K562 (cell line): ENCODE measurements around the gene AMIGO1. TPM values are rescaled to one million over a fixed set of nuclear protein-coding genes. Genes with fewer than 3 reads are reported as not detected.

Experiments
- ATAC-seq: fragments of 200-7000 bp; cut with Tn5 transposase; 3 replicates; pipeline ENCODE4 v1.9.1; 2020; ENCODE audit warnings: moderate library complexity
- BruUV-seq: library from RNA; stranded (reverse); fragments of 400-500 nt; replicated peaks from 2 replicates; lab custom pipeline; 2021; lab: Mats Ljungman, UMichigan
- CTCF ChIA-PET: fragments of 300-600 bp; formaldehyde crosslinking; extraction: SDS; loops from one replicate; lab custom pipeline; 2021; ENCODE audit warnings: low intra/inter-chr PET ratio; lab: Yijun Ruan, JAX
- POLR2A ChIA-PET: fragments of 300-600, 350-650 bp; sonication (Branson Sonifier 250); formaldehyde crosslinking; extraction: SDS; loops from one replicate; lab custom pipeline; 2021; ENCODE audit warnings: antibody characterized with exemption, inconsistent platforms; lab: Yijun Ruan, JAX
- DNase-seq, 4 experiments: peaks; one replicate each; pipeline versions ENCODE4 v3.0.0 to v3.0.0-alpha.2; 2011 to 2018; ENCODE audit warnings: low spot score in 3 of 4, mixed read lengths in 3 of 4; ENCODE audit errors: extremely low read depth in 1 of 4
- FAIRE-seq: peaks from 2 replicates; lab custom pipeline; 2011; peaks lifted over from hg19 to GRCh38; lab: Jason Lieb, UNC
- H2AFZ ChIP-seq: 2 replicates; pipeline ENCODE4 v1.6.0; 2011; ENCODE audit warnings: low read depth, low read length, control low read depth, inconsistent platforms
- H3K27ac ChIP-seq: fragments of 200-600 bp; 3 replicates; pipeline ENCODE4 v1.8.0; 2011; ENCODE audit warnings: low read depth, mild to moderate bottlenecking, control low read depth, inconsistent platforms, low read length, moderate library complexity, mixed read lengths; ENCODE audit errors: extremely low read depth
- H3K27me3 ChIP-seq, 2 experiments: fragments of 300-600 bp in 1 of 2; 2 replicates in 1 of 2; 3 replicates in 1 of 2; pipeline versions ENCODE4 v1.6.0 to v1.8.0; 2011; ENCODE audit warnings: inconsistent platforms in 2 of 2, low read length in 2 of 2, mild to moderate bottlenecking in 1 of 2, mixed read lengths in 1 of 2, moderate library complexity in 1 of 2; ENCODE audit not compliant: control insufficient read depth in 2 of 2, insufficient read depth in 2 of 2
- H3K36me3 ChIP-seq: fragments of 300-600 bp; 3 replicates; pipeline ENCODE4 v1.8.0; 2011; ENCODE audit warnings: mild to moderate bottlenecking, low read length, inconsistent platforms; ENCODE audit not compliant: control insufficient read depth, insufficient read depth
- H3K4me1 ChIP-seq, 2 experiments: fragments of 200-600 bp in 1 of 2; replicated peaks in 1 of 2; 2 replicates in 1 of 2; 3 replicates in 1 of 2; pipeline versions ENCODE4 v1.5.1 to v1.8.0; 2011; ENCODE audit warnings: inconsistent platforms in 2 of 2, low read length in 2 of 2, mild to moderate bottlenecking in 1 of 2, mixed read lengths in 1 of 2, moderate library complexity in 1 of 2; ENCODE audit not compliant: control insufficient read depth in 2 of 2, insufficient read depth in 2 of 2
- H3K4me2 ChIP-seq: 2 replicates; pipeline ENCODE4 v1.6.1; 2011; ENCODE audit warnings: low read length, control low read depth, inconsistent platforms, mixed read lengths; ENCODE audit not compliant: insufficient read depth
- H3K4me3 ChIP-seq: fragments of 200-600 bp; sonication (generic), shearing (Covaris generic); 2 replicates; pipeline ENCODE4 v1.5.1; 2016; ENCODE audit warnings: control low read depth, inconsistent platforms
- H3K79me2 ChIP-seq: fragments of 200-600 bp; 3 replicates; pipeline ENCODE4 v1.8.0; 2011; ENCODE audit warnings: low read length, inconsistent platforms; ENCODE audit not compliant: control insufficient read depth, insufficient read depth
- H3K9ac ChIP-seq, 2 experiments: 2 replicates each; pipeline versions ENCODE4 v1.6.0 to v1.6.1; 2011; ENCODE audit warnings: low read depth in 2 of 2, low read length in 2 of 2, control low read depth in 1 of 2, inconsistent platforms in 1 of 2, mild to moderate bottlenecking in 1 of 2, mixed read lengths in 1 of 2; ENCODE audit not compliant: insufficient read depth in 1 of 2
- H3K9me1 ChIP-seq: one replicate; pipeline ENCODE4 v1.6.0; 2011; ENCODE audit warnings: inconsistent platforms, mild to moderate bottlenecking, low read length, moderate library complexity; ENCODE audit not compliant: control insufficient read depth, insufficient read depth
- H3K9me3 ChIP-seq: replicated peaks from 2 replicates; pipeline ENCODE4 v1.5.1; 2011; ENCODE audit warnings: low read depth, low read length, inconsistent platforms; ENCODE audit not compliant: control insufficient read depth, insufficient read depth
- H4K20me1 ChIP-seq: replicated peaks from 2 replicates; pipeline ENCODE4 v1.6.1; 2011; ENCODE audit warnings: low read length, inconsistent platforms, mixed read lengths; ENCODE audit not compliant: control insufficient read depth, insufficient read depth
- BACH1 ChIP-seq: fragments of 200-800 bp; sonication (Bioruptor generic); IDR thresholded peaks from 2 replicates; pipeline ENCODE4 v1.6.1; 2016; ENCODE audit warnings: missing genetic modification characterization, missing compliant biosample characterization
- DNMT1 ChIP-seq: fragments of 450-650 bp; IDR thresholded peaks from 2 replicates; pipeline ENCODE4 v1.6.1; 2016; ENCODE audit warnings: antibody characterized with exemption, mild to moderate bottlenecking
- ESRRB ChIP-seq: fragments of 250-450 bp; sonication (Bioruptor Pico); IDR thresholded peaks from 2 replicates; pipeline ENCODE4 v1.5.0; 2020; ENCODE audit warnings: mild to moderate bottlenecking, moderate library complexity, borderline replicate concordance
- FOXK2 ChIP-seq, 2 experiments: fragments of 450-650 bp; IDR thresholded peaks in 1 of 2; conservative IDR thresholded peaks in 1 of 2; 2 replicates each; pipeline ENCODE4 v1.6.1; 2016; ENCODE audit warnings: low read depth in 2 of 2, mild to moderate bottlenecking in 1 of 2
- FOXM1 ChIP-seq, 2 experiments: fragments of 450-650 bp in 1 of 2; sonication (generic) in 1 of 2; formaldehyde crosslinking in 1 of 2; IDR thresholded peaks; 2 replicates each; pipeline versions ENCODE4 v1.6.1 to v1.9.0; 2017 to 2022; ENCODE audit warnings: low read depth in 2 of 2, mild to moderate bottlenecking in 2 of 2, missing genetic modification reagents in 1 of 2, moderate library complexity in 1 of 2
- PURB ChIP-seq: sonication (generic); formaldehyde crosslinking; IDR thresholded peaks from 2 replicates; pipeline ENCODE4 v1.9.0; 2021; ENCODE audit warnings: low read depth, mild to moderate bottlenecking, missing genetic modification reagents
- RBM39 ChIP-seq: fragments of 200-400 bp; formaldehyde crosslinking; optimal IDR thresholded peaks from 2 replicates; pipeline ENCODE3; 2018; ENCODE audit warnings: low read depth, low read length
- RFX1 ChIP-seq: fragments of 450-650 bp; IDR thresholded peaks from 2 replicates; pipeline ENCODE4 v1.6.1; 2016; ENCODE audit warnings: mild to moderate bottlenecking, moderate library complexity
- SAFB2 ChIP-seq: fragments of 200-400 bp; formaldehyde crosslinking; IDR thresholded peaks from 2 replicates; pipeline ENCODE4 v1.6.1; 2018; ENCODE audit warnings: borderline replicate concordance, low read length, low read depth, moderate library complexity; ENCODE audit not compliant: severe bottlenecking
- SMAD2 ChIP-seq: fragments of 150-350 bp; IDR thresholded peaks from 2 replicates; pipeline ENCODE4 v1.6.1; 2014; ENCODE audit warnings: low read depth, mild to moderate bottlenecking, low read length
- SP2 ChIP-seq: IDR thresholded peaks from 2 replicates; pipeline ENCODE4 v1.6.1; 2011; ENCODE audit warnings: mild to moderate bottlenecking, low read depth, low read length, moderate library complexity; ENCODE audit not compliant: poor library complexity, severe bottlenecking; ENCODE audit errors: extremely low read depth
- ZC3H8 ChIP-seq: fragments of 450-650 bp; IDR thresholded peaks from 2 replicates; pipeline ENCODE4 v1.6.1; 2017
- ZNF384 ChIP-seq: IDR thresholded peaks from 2 replicates; pipeline ENCODE4 v1.6.1; 2012; ENCODE audit warnings: low read depth, low read length, improper control_type of control experiment
- ZNF717 ChIP-seq: fragments of 250-450 bp; sonication (Bioruptor Pico); IDR thresholded peaks from 2 replicates; pipeline ENCODE4 v1.5.0; 2021
- ZZZ3 ChIP-seq: fragments of 450-650 bp; IDR thresholded peaks from 2 replicates; pipeline ENCODE4 v1.6.1; 2016; ENCODE audit warnings: antibody characterized with exemption, mild to moderate bottlenecking, moderate library complexity
- WGBS: fragments of 100-300 bp; shearing (Covaris generic); methylation state at CpG from one replicate; pipeline ENCODE4 v1.1.6; 2016; ENCODE audit warnings: low coverage, mixed read lengths; ENCODE audit not compliant: insufficient coverage; ENCODE audit errors: missing lambda C conversion rate; 5-methylcytosine and 5-hydroxymethylcytosine counted together
- in situ Hi-C: fragments of 300-500 bp; cut with MboI; formaldehyde crosslinking; loops from 4 replicates; pipeline ENCODE4 v1.15.0; 2018; ENCODE audit warnings: inconsistent platforms, mixed read lengths
- intact Hi-C: fragments of 100-400 bp; cut with micrococcal nuclease; formaldehyde crosslinking; loops from 2 replicates; pipeline ENCODE4 v1.14.2; 2022
- polyA plus RNA-seq, 8 experiments: library from polyadenylated mRNA; depleted of rRNA in 4 of 8; stranded (reverse) in 5 of 8; unstranded in 3 of 8; fragments of >200 nt; fragmentation: Nextera tagmentation in 2 of 8; fragmentation: Illumina TruSeq in 1 of 8; extraction: Ambion mirVana in 2 of 8; extraction: Trizol in 1 of 8; gene quantifications; 2 replicates each; pipeline versions ENCODE4 v1.2.1 to v1.2.3, GENCODE V29; 2011 to 2014; ENCODE audit warnings: inconsistent platforms in 1 of 8, missing spikeins in 1 of 8
- total RNA-seq, 7 experiments: library from RNA; depleted of rRNA in 6 of 7; stranded (reverse); fragments of >200 nt in 6 of 7; fragmentation: Illumina TruSeq in 2 of 7; extraction: Trizol in 2 of 7; gene quantifications; 2 replicates each; pipeline versions ENCODE4 v1.2.1 to v1.2.3, GENCODE V29; 2011 to 2021; ENCODE audit warnings: low replicate concordance in 1 of 7

AMIGO1 gene
- total and polyA plus RNA-seq, 9 of the 15 experiments (the other 6 are each of a cell fraction or from before 2014, with no cell fraction given): 0.24 to 1.0 (median 0.54) TPM

GRCh38 chr1:109492779-109493178 lies 16.7 kb downstream of the AMIGO1 start:
- H3K27ac ChIP-seq: no peak overlapping the region
- peaks cover 13 to 26% of the 10 kb centered on the region in 2 experiments; a peak in 4 of 5 replicates for H3K4me1 ChIP-seq
- H3K4me2 ChIP-seq: no peak overlapping the region
- no peak overlapping the region for H3K4me3 ChIP-seq
- H3K27me3 ChIP-seq: no peaks in the 10 kb centered on the region
- POLR2A ChIA-PET: interaction anchor here (0.6 to 2.9 kb wide), 6 partner anchors 9 to 454 kb away, joined by 3 to 24 read pairs (median 4); partner anchors contain the start of genes AMIGO1 and ATXN7L2
- no peaks in the 10 kb centered on the region for H3K9me1 ChIP-seq
- no peak for TF ChIP-seq PURB (CRISPR knock-in tag)
- no peak for TF ChIP-seq ZNF384
- TF ChIP-seq ESRRB (CRISPR knock-in tag): no peak
- TF ChIP-seq DNMT1: no peak
- TF ChIP-seq FOXK2 (conservative IDR thresholded peaks at IDR 0.05 in 1 of 2, IDR thresholded peaks at IDR 0.05 in 1 of 2; ENCODE audit: low read depth in 2 of 2): no peak
- TF ChIP-seq ZZZ3: no peak
- no peak for TF ChIP-seq ZC3H8
- TF ChIP-seq RFX1: no peak
- TF ChIP-seq ZNF717 (CRISPR knock-in tag): no peak
- no peak for TF ChIP-seq BACH1 (tag)
- no peak for TF ChIP-seq SAFB2
- no peak for TF ChIP-seq SP2
- no peak for TF ChIP-seq FOXM1 (IDR thresholded peaks at IDR 0.05; ENCODE audit: low read depth)
- TF ChIP-seq FOXM1 (CRISPR knock-in tag; IDR thresholded peaks at IDR 0.05; ENCODE audit: low read depth): no peak
- no peak for TF ChIP-seq SMAD2
- no peak for TF ChIP-seq RBM39
- no peak for DNase-seq
- CTCF ChIA-PET: interaction anchor here (6.9 kb wide), 1 partner anchor 39 kb away, joined by 131 read pairs; no protein-coding TSS in a partner anchor
- in situ Hi-C loops (no loop called here), intact Hi-C loops (loop anchor here (5.0 kb wide), 1 partner anchor 215 kb away; no protein-coding TSS in a partner anchor)
- no TSS peak for BruUV-seq
- no peak overlapping the region for H3K9ac ChIP-seq
- peaks cover 55% of the 10 kb centered on the region; the same call in 2 of the 3 replicates for H3K36me3 ChIP-seq
- no peak for ATAC-seq
- H3K9me3 ChIP-seq: no peaks in the 10 kb centered on the region
- H3K79me2 ChIP-seq: peaks cover 5% of the 10 kb centered on the region; the same call in 1 of the 3 replicates
- no peak overlapping the region for H2AFZ ChIP-seq
- H4K20me1 ChIP-seq: no peaks in the 10 kb centered on the region; the same call in 1 of the 2 replicates
- 34% methylated on average over 4 of the region's 4 CpGs for WGBS
- FAIRE-seq: no peak
